ENCODE data around the gene TOR2A. TPM values are rescaled to one million over a fixed set of nuclear protein-coding genes. Genes with fewer than 3 reads are reported as not detected.

TOR2A gene
- total and polyA plus RNA-seq, 4 donors, result 5.1 to 14.6 (median 11.8) TPM

GRCh38 chr9:127720865-127721227 is 14.2 kb downstream of the TOR2A start:
- Histone ChIP-seq H3K36me3 (ENCODE audit: control insufficient read depth in 4 of 4, insufficient read depth in 3 of 4, low read depth in 1 of 4, low read length in 3 of 4) (no peaks in the 10 kb centered on the region), H3K9ac (ENCODE audit: low read depth in 1 of 2, low read length in 2 of 2) (no peak overlapping the region), H3K4me1 (ENCODE audit: control insufficient read depth in 4 of 4, insufficient read depth in 4 of 4, low read length in 3 of 4) (peaks cover 3 to 11% (median 6%) of the 10 kb centered on the region in 4 donors), H3K9me3 (ENCODE audit: control insufficient read depth in 4 of 4, low read length in 3 of 4) (no peaks in the 10 kb centered on the region), H3K27me3 (ENCODE audit: control insufficient read depth in 4 of 4, insufficient read depth in 4 of 4, low read length in 3 of 4) (no peaks in the 10 kb centered on the region), H3K27ac (ENCODE audit: low read depth in 1 of 2, low read length in 2 of 2) (no peak overlapping the region), H3K4me3 (ENCODE audit: low read depth in 1 of 3, low read length in 3 of 3) (no peak overlapping the region)
- TF ChIP-seq ZBTB33 (IDR thresholded peaks at IDR 0.05), result no peak
- TF ChIP-seq TAF1 (conservative IDR thresholded peaks at IDR 0.05), result no peak
- no peak for TF ChIP-seq RXRA (IDR thresholded peaks at IDR 0.05)
- no peak for TF ChIP-seq SP1 (IDR thresholded peaks at IDR 0.05)
- no peak for TF ChIP-seq HNF4A (conservative IDR thresholded peaks at IDR 0.05)
- no peak for TF ChIP-seq HNF4G (IDR thresholded peaks at IDR 0.05)
- no peak for DNase-seq (ENCODE audit: low spot score)

GRCh38 chr9:127720031-127720864 is 14.8 kb downstream of the TOR2A start:
- Histone ChIP-seq H3K36me3 (ENCODE audit: control insufficient read depth in 4 of 4, insufficient read depth in 3 of 4, low read depth in 1 of 4, low read length in 3 of 4) (no peaks in the 10 kb centered on the region), H3K4me3 (ENCODE audit: low read depth in 1 of 3, low read length in 3 of 3) (no peak overlapping the region), H3K9ac (ENCODE audit: low read depth in 1 of 2, low read length in 2 of 2) (no peak overlapping the region), H3K27me3 (ENCODE audit: control insufficient read depth in 4 of 4, insufficient read depth in 4 of 4, low read length in 3 of 4) (no peaks in the 10 kb centered on the region), H3K9me3 (ENCODE audit: control insufficient read depth in 4 of 4, low read length in 3 of 4) (no peaks in the 10 kb centered on the region), H3K27ac (ENCODE audit: low read depth in 1 of 2, low read length in 2 of 2) (no peak overlapping the region), H3K4me1 (ENCODE audit: control insufficient read depth in 4 of 4, insufficient read depth in 4 of 4, low read length in 3 of 4) (peaks cover 3 to 12% (median 6%) of the 10 kb centered on the region in 4 donors)
- no peak for DNase-seq (ENCODE audit: low spot score)
- WGBS, result 83% methylated on average over 12 of the region's 12 CpGs
- TF ChIP-seq YY1 (IDR thresholded peaks at IDR 0.05) (no peak), JUND (IDR thresholded peaks at IDR 0.05) (no peak), NR2F2 (IDR thresholded peaks at IDR 0.05) (no peak), CTCF (IDR thresholded peaks at IDR 0.05; ENCODE audit: low read depth, low read length, missing input control) (no peak), HNF4G (IDR thresholded peaks at IDR 0.05) (no peak), RAD21 (IDR thresholded peaks at IDR 0.05) (no peak), GABPA (IDR thresholded peaks at IDR 0.05 in 1 of 2, conservative IDR thresholded peaks at IDR 0.05 in 1 of 2) (no peak), ZBTB33 (IDR thresholded peaks at IDR 0.05) (no peak), ATF3 (IDR thresholded peaks at IDR 0.05) (no peak), RXRA (IDR thresholded peaks at IDR 0.05) (no peak), EGR1 (IDR thresholded peaks at IDR 0.05; ENCODE audit: low read depth in 2 of 2) (no peak), SP1 (IDR thresholded peaks at IDR 0.05) (no peak), REST (IDR thresholded peaks at IDR 0.05) (no peak), FOXA2 (IDR thresholded peaks at IDR 0.05) (no peak), FOXA1 (IDR thresholded peaks at IDR 0.05) (no peak), TAF1 (conservative IDR thresholded peaks at IDR 0.05) (no peak), HNF4A (conservative IDR thresholded peaks at IDR 0.05) (no peak)

Measured in liver (tissue), 9 donors.